Transverse colon (tissue), 4 donors: ENCODE results near the gene C14orf119. TPM values are rescaled to one million over a fixed set of nuclear protein-coding genes. Genes with fewer than 3 reads are reported as not detected.

Experiments used
- DNase-seq: peaks from one replicate; pipeline ENCODE4 v3.0.0-alpha.2; 2019
- H3K27ac ChIP-seq, 4 donors: fragments of 200-600 bp; sonication (generic); 2 replicates each; pipeline ENCODE4 v1.5.1; 2016 to 2018; ENCODE audit warnings: inconsistent platforms in 4 of 4
- H3K27me3 ChIP-seq: fragments of 200-600 bp; sonication (generic); 2 replicates; pipeline ENCODE4 v1.5.1; 2017; ENCODE audit warnings: inconsistent platforms
- H3K36me3 ChIP-seq, 4 donors: fragments of 200-600 bp; sonication (generic); 2 replicates each; pipeline ENCODE4 v1.5.1; 2017 to 2019; ENCODE audit warnings: inconsistent platforms in 4 of 4
- H3K4me1 ChIP-seq, 4 donors: fragments of 200-600 bp; sonication (generic); 2 replicates each; pipeline ENCODE4 v1.5.1; 2017 to 2020; ENCODE audit warnings: inconsistent platforms in 4 of 4
- H3K4me3 ChIP-seq, 4 donors: fragments of 200-600 bp; sonication (generic); 1 replicate in 1 of 4; 2 replicates in 3 of 4; pipeline versions ENCODE4 v1.5.1 to v1.6.1; 2017 to 2019; ENCODE audit warnings: inconsistent platforms in 4 of 4
- H3K9me3 ChIP-seq, 2 donors: fragments of 200-600 bp; sonication (generic); 2 replicates each; pipeline ENCODE4 v1.5.1; 2017 to 2019; ENCODE audit warnings: inconsistent platforms in 2 of 2
- CTCF ChIP-seq, 5 experiments: fragments of 200-600 bp in 3 of 5; fragments of 450-650 bp in 2 of 5; sonication (generic) in 3 of 5; IDR thresholded peaks; 1 replicate in 2 of 5; 2 replicates in 3 of 5; pipeline ENCODE4 v1.5.1; 2016 to 2017; ENCODE audit warnings: antibody characterized with exemption in 5 of 5, inconsistent platforms in 3 of 5, mild to moderate bottlenecking in 2 of 5, moderate library complexity in 1 of 5
- EP300 ChIP-seq: sonication (generic); formaldehyde crosslinking; IDR thresholded peaks from one replicate; pipeline ENCODE4 v1.6.1; 2017; ENCODE audit warnings: antibody characterized with exemption, low read depth
- POLR2A ChIP-seq: fragments of 450-650 bp; IDR thresholded peaks from one replicate; pipeline ENCODE4 v1.6.1; 2016; ENCODE audit warnings: antibody characterized with exemption, mild to moderate bottlenecking, moderate library complexity
- POLR2AphosphoS5 ChIP-seq, 3 donors: sonication (generic); formaldehyde crosslinking; IDR thresholded peaks; one replicate each; pipeline ENCODE4 v1.6.1; 2016; ENCODE audit warnings: antibody characterized with exemption in 3 of 3
- in situ Hi-C, 4 donors: fragments of 200-750 bp; cut with MboI; loops; one replicate each; pipeline versions ENCODE4 v1.15.0 to v1.15.1; 2017; ENCODE audit warnings: low sequenced_read_pairs in 3 of 4, low pct_ligation_motif_present in 1 of 4, low pct_unique_long_range_greater_than_20kb in 1 of 4
- intact Hi-C: fragments of 100-400 bp; cut with DNase I; formaldehyde crosslinking; loops from one replicate; pipeline ENCODE4 v1.15.1; 2023; ENCODE audit warnings: low total_unique reads
- total RNA-seq, 4 donors: library from RNA; depleted of rRNA; stranded (reverse); fragments of >200 nt; gene quantifications; one replicate each; pipeline ENCODE4 v1.1.0, GENCODE V29; 2016

Gene C14orf119
- total RNA-seq, 4 donors from 2014 or later = 3.6 to 33.7 (median 32.0) TPM

DNA sequence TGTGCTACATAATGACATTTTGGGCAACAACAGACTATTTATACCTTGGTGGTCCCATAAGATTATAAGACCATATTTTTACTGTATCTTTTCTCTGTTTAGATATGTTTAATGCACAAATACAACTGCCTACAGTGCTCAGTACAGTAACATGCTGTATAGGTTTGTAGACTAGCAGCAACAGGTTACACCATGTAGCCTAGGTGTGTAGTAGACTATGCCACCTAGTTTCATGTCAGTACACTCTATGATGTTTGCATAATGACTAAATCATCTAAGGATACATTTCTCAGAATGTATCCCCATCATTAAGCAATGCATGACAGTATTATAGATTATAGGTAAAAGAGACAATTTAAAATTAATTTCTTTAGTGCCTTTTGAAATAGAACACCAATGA is 54.4 kb downstream of the C14orf119 start:
- Histone ChIP-seq H3K36me3 (no peaks in the 10 kb centered on the region), H3K4me1 (peaks cover 5 to 21% (median 17%) of the 10 kb centered on the region in 4 donors), H3K27ac (peak overlapping the region in 1 of 4 donors; percentile 63), H3K9me3 (no peaks in the 10 kb centered on the region), H3K4me3 (no peak overlapping the region), H3K27me3 (no peaks in the 10 kb centered on the region)
- DNase-seq = no peak
- TF ChIP-seq EP300 (no peak), POLR2AphosphoS5 (IDR thresholded peaks at IDR 0.05) (no peak), CTCF (IDR thresholded peaks at IDR 0.05) (no peak), POLR2A (no peak)
- in situ Hi-C loops (no loop called here), intact Hi-C loops (no loop called here)

Other genes starting within 250 kb of the C14orf119 start
- gene LRP10, start 223.8 kb upstream of the C14orf119 start, total RNA-seq = 100 to 1,000 TPM in 3 of 4 donors, 10 to 100 TPM in 1; 88.8 to 232 (median 180) TPM
- 1 to 10 TPM in 2 of 4 donors, under 1 TPM in 1, not detected in 1; 0.27 to 5.2 (median 2.1) TPM for gene REM2, start 212.3 kb upstream of the C14orf119 start, total RNA-seq
- 100 to 1,000 TPM in 3 of 4 donors, 10 to 100 TPM in 1; 96.4 to 186 (median 114) TPM for gene RBM23, start 176.4 kb upstream of the C14orf119 start, total RNA-seq
- gene PRMT5, start 166.1 kb upstream of the C14orf119 start, total RNA-seq = 10 to 100 TPM; 32.2 to 92.3 (median 43.4) TPM
- 10 to 100 TPM; 66.2 to 98.9 (median 85.1) TPM for gene HAUS4, start 138.4 kb upstream of the C14orf119 start, total RNA-seq
- 1 to 10 TPM in 3 of 4 donors, not detected in 1; 1.8 to 5.2 (median 3.7) TPM for gene AJUBA, start 113.0 kb upstream of the C14orf119 start, total RNA-seq
- 10 to 100 TPM; 17.1 to 41.2 (median 23.9) TPM for gene C14orf93, start 85.4 kb upstream of the C14orf119 start, total RNA-seq
- 10 to 100 TPM in 3 of 4 donors, 1 to 10 TPM in 1; 8.6 to 85.1 (median 42.5) TPM for gene PSMB5, start 60.6 kb upstream of the C14orf119 start, total RNA-seq
- gene PSMB11, start 53.3 kb upstream of the C14orf119 start, total RNA-seq = not detected
- 1 to 10 TPM; 1.2 to 6.0 (median 4.2) TPM for gene CDH24, start 38.0 kb upstream of the C14orf119 start, total RNA-seq
- 100 to 1,000 TPM; 137 to 303 (median 222) TPM for gene ACIN1, start 369 bp upstream of the C14orf119 start, total RNA-seq
- gene CIROP, start 9.5 kb downstream of the C14orf119 start, total RNA-seq = not detected
- gene CEBPE, start 23.8 kb downstream of the C14orf119 start, total RNA-seq = not detected
- 10 to 100 TPM in 3 of 4 donors, 1 to 10 TPM in 1; 5.2 to 29.1 (median 14.2) TPM for gene SLC7A8, start 88.2 kb downstream of the C14orf119 start, total RNA-seq
- not detected for gene RNF212B, start 142.4 kb downstream of the C14orf119 start, total RNA-seq
- 10 to 100 TPM in 2 of 4 donors, 1 to 10 TPM in 2; 1.9 to 12.9 (median 8.6) TPM for gene HOMEZ, start 190.6 kb downstream of the C14orf119 start, total RNA-seq
- 10 to 100 TPM in 3 of 4 donors, 1 to 10 TPM in 1; 9.1 to 13.9 (median 11.0) TPM for gene PPP1R3E, start 207.4 kb downstream of the C14orf119 start, total RNA-seq
- gene BCL2L2, start 211.3 kb downstream of the C14orf119 start, total RNA-seq = 10 to 100 TPM; 23.9 to 49.0 (median 43.0) TPM
- 100 to 1,000 TPM in 1 of 4 donors, 10 to 100 TPM in 3; 50.0 to 149 (median 63.7) TPM for gene PABPN1, start 226.0 kb downstream of the C14orf119 start, total RNA-seq